GM18526 (cell line): ENCODE results near the gene PIP4K2A.

Experiments used
- POLR2A ChIP-seq: IDR thresholded peaks from 3 replicates; pipeline ENCODE4 v1.6.1; 2011; ENCODE audit not compliant: insufficient read length; ENCODE audit errors: extremely low read depth

PIP4K2A gene

DNA sequence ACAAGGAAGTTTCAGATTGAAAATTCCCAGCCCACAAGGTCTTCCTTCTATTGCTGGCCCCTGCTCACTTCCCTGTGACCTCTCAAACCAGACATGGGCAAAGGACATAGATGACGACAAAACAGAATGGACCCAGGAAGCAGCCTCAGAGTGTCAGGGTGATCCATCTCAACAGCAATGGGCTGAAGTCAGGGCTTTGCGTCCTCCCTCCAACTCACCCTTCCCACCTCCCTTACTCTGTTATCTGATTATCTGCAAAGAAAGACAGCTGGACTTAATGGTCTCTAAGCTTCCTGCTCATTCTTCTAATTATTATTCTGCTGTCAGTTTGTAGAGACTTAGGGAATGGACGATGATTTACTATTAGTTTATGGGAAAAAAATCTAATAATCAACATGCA is 115.9 kb downstream of the PIP4K2A start:
- TF ChIP-seq POLR2A, result no peak

GRCh38 chr10:22597138-22597537 is 117.2 kb downstream of the PIP4K2A start:
- TF ChIP-seq POLR2A, result no peak

DNA sequence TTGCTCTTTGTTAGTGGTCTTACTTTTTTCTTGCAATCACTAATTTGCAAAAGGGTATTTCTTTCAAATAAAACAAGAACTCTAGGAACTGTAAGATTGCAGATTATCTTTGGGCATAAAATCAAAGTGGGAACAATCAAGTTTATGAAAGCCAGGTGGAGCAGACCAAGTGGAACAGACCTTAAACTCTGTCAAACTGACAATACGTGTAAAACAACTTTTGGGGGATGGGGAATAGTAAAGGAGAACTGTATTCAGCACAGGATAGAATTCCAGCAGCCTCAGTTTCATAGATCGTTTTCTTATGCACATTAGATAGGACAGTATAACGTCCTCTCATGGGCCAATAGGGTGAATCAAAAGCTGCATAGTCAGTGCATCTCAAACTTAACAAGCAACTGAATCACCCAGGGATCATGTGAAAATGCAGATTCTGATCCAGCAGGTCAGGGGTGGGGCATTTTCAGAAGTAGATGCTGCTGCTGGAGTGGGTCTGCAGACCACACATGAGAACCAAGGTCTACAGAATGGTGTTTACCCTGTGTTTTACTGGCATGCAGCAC is 120.7 kb downstream of the PIP4K2A start:
- no peak for TF ChIP-seq POLR2A

DNA sequence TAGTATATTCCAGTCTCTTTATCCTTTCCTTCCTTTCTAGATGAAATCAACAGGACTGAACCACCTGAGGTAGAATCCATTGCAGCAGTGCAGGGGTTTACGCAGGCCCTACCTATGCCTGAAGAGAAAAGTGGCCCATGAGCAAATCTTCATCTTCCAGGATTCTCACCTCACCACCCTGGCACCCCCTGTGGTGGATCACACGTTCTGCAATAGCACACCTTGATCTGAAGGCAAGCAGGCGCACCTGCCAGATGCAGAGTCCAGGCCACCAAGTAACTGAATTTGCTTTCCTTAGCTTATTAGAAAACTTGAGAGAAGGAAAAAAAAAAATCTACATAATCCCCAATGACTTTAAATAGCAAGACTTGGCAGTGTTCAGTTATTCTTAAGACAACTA is 121.4 kb downstream of the PIP4K2A start:
- TF ChIP-seq POLR2A, result no peak

- TF ChIP-seq POLR2A, result no peak
These were observed 124.4 kb downstream of the PIP4K2A start for GRCh38 chr10:22589851-22590514.

GRCh38 chr10:22588462-22588861 is 125.9 kb downstream of the PIP4K2A start:
- no peak for TF ChIP-seq POLR2A

DNA sequence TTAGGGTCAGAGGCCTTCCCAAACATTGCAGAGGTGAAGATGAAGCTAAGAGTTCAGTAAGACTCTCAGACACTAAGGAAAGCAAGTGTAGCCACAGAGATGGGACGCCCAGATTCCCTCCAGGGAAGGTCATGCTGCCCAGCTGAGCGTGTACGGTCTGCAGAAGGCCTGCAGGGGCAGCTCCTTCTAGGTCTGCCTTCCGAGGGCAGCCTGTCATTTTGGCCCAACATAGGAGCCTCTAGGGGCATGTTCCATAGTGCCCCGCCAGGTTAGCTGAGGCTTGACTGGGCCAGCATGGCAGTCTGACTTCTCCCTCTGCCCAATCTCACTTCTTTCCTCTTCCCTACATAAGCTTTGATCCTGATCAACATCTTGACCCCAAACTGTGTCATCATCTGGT is 130.7 kb downstream of the PIP4K2A start:
- no peak for TF ChIP-seq POLR2A

GRCh38 chr10:22581461-22581860 is 132.9 kb downstream of the PIP4K2A start:
- TF ChIP-seq POLR2A, result no peak

DNA sequence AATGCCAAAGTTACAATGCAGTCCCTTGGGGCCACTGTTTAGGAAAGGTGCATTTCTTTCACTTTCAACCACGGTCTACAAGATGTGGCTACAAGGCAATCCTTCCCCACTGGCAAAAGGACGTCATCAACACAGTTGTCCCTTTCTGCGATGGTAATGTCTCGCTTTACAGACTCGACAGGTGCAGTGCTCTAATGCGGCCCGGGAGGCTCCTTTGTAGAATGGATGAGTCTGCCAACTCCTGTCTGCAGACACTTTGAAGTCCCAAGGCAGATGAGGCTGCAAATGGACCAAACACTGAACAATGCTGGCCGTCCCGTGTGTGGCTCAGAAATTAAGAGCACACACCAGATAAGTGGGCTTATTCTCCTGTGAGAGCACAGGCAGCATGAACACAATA is 133.7 kb downstream of the PIP4K2A start:
- no peak for TF ChIP-seq POLR2A

GRCh38 chr10:22579826-22580225 is 134.6 kb downstream of the PIP4K2A start:
- TF ChIP-seq POLR2A, result no peak

DNA sequence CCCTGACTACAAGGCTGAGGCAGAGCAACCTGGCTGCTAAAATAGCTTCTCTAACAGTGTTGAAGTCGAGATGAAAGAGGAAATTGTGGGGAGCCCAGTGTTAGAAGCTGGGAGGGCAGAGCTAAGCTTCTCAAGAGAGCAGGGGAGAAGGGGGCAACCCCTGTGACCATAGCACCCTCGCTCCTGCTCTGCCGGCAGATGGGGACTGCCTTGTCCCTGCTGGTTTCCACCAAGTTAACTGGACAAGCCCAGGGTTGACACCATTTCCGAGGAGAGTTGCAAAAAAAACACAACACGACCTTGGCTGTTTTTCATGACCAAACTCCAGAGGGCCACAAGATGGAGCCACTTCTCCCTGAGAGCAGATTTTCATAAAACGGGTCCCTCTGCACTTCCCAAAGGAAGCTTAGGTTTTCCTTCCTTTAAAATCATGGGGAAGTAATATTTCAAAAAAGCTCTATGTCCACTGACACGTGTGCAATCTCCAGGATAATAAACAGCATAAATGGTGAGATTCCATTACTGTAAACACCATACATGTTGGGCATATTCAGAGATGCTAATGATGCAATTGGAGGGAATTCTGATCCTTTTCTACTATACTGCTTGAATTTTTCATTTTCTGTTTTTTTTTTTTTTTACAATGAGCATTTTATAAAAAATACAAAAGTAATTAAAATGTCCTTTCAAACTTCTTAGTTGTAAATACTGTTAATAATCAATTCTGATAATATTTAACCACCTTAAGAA is 140.4 kb downstream of the PIP4K2A start:
- TF ChIP-seq POLR2A, result no peak

- no peak for TF ChIP-seq POLR2A
These were observed 143.5 kb downstream of the PIP4K2A start for GRCh38 chr10:22570733-22571430.

GRCh38 chr10:22570234-22570633 is 144.1 kb downstream of the PIP4K2A start:
- no peak for TF ChIP-seq POLR2A

- TF ChIP-seq POLR2A, result no peak
These were observed 145.4 kb downstream of the PIP4K2A start for GRCh38 chr10:22568928-22569327.

- no peak for TF ChIP-seq POLR2A
These were observed 150.3 kb downstream of the PIP4K2A start for GRCh38 chr10:22564060-22564459.

DNA sequence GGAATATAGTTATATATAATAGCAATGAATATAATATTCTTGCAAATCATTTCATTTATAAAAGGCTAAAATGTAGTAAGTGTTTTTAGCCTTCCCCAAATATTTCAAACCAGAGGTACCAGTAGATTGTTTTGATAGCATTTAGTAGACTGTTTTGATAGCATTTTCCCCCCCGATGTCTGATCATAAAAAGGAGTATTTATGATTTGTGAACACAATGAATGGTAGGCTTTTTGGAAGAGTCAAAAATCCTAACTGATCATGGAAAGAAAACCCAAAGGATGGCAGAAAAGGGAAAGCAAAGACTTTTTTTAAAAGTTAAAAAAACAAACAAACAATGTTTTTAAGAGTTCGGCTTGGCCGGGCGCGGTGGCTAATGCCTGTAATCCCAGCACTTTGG is 152.5 kb downstream of the PIP4K2A start:
- no peak for TF ChIP-seq POLR2A
